H9 (cell line): ENCODE data around the gene COL4A2. TPM values are rescaled to one million over a fixed set of nuclear protein-coding genes. Genes with fewer than 3 reads are reported as not detected.

Experiments used
- DNase-seq: peaks from one replicate; pipeline ENCODE4 v3.0.0-alpha.2; 2017
- H2AFZ ChIP-seq: one replicate; pipeline ENCODE4 v1.6.1; 2013; ENCODE audit warnings: mild to moderate bottlenecking, low read length, control low read depth, moderate library complexity
- H2AK5ac ChIP-seq: 2 replicates; pipeline ENCODE4 v1.6.1; 2013; ENCODE audit warnings: low read length, control low read depth, mixed read lengths; ENCODE audit not compliant: insufficient read length
- H2BK120ac ChIP-seq: one replicate; pipeline ENCODE4 v1.6.1; 2013; ENCODE audit warnings: low read depth, mild to moderate bottlenecking, low read length, control low read depth, inconsistent platforms; ENCODE audit not compliant: poor library complexity, severe bottlenecking
- H2BK12ac ChIP-seq: 2 replicates; pipeline ENCODE4 v1.6.1; 2013; ENCODE audit warnings: low read length, control low read depth, mixed read lengths, low read depth; ENCODE audit not compliant: insufficient read length
- H2BK15ac ChIP-seq: 2 replicates; pipeline ENCODE4 v1.6.1; 2013; ENCODE audit warnings: low read depth, low read length, control low read depth
- H2BK20ac ChIP-seq: one replicate; pipeline ENCODE4 v1.6.1; 2013; ENCODE audit warnings: low read depth, mild to moderate bottlenecking, low read length, control low read depth, inconsistent platforms; ENCODE audit not compliant: poor library complexity, severe bottlenecking
- H2BK5ac ChIP-seq: 2 replicates; pipeline ENCODE4 v1.6.1; 2013; ENCODE audit warnings: low read length, control low read depth, mixed read lengths; ENCODE audit not compliant: insufficient read length
- H3K14ac ChIP-seq: 2 replicates; pipeline ENCODE4 v1.6.1; 2013; ENCODE audit warnings: low read length, control low read depth; ENCODE audit not compliant: insufficient read depth
- H3K18ac ChIP-seq: 2 replicates; pipeline ENCODE4 v1.6.1; 2013; ENCODE audit warnings: low read depth, mild to moderate bottlenecking, mixed read lengths, low read length, control low read depth; ENCODE audit not compliant: insufficient read length
- H3K23ac ChIP-seq: 2 replicates; pipeline ENCODE4 v1.6.1; 2013; ENCODE audit warnings: low read length, control low read depth, mixed read lengths, low read depth; ENCODE audit not compliant: insufficient read length
- H3K23me2 ChIP-seq: 2 replicates; pipeline ENCODE4 v1.6.1; 2013; ENCODE audit warnings: low read depth, mild to moderate bottlenecking, mixed read lengths, low read length, control low read depth; ENCODE audit not compliant: insufficient read length, poor library complexity, severe bottlenecking
- H3K27ac ChIP-seq: 2 replicates; pipeline ENCODE4 v1.5.1; 2013; ENCODE audit warnings: low read length, control low read depth, mixed read lengths, low read depth; ENCODE audit not compliant: insufficient read length
- H3K27me3 ChIP-seq: 2 replicates; pipeline ENCODE4 v1.6.1; 2013; ENCODE audit warnings: low read length, control low read depth, inconsistent platforms; ENCODE audit not compliant: insufficient read depth
- H3K4ac ChIP-seq: 2 replicates; pipeline ENCODE4 v1.6.1; 2013; ENCODE audit warnings: low read depth, mild to moderate bottlenecking, control low read depth, inconsistent platforms, low read length, moderate library complexity
- H3K4me1 ChIP-seq: 2 replicates; pipeline ENCODE4 v1.6.1; 2013; ENCODE audit warnings: low read length, control low read depth, inconsistent platforms; ENCODE audit not compliant: insufficient read depth
- H3K4me2 ChIP-seq: 2 replicates; pipeline ENCODE4 v1.6.1; 2013; ENCODE audit warnings: low read length, control low read depth, mixed read lengths; ENCODE audit not compliant: insufficient read length, insufficient read depth
- H3K56ac ChIP-seq: 2 replicates; pipeline ENCODE4 v1.6.1; 2013; ENCODE audit warnings: low read depth, mild to moderate bottlenecking, mixed read lengths, low read length, control low read depth; ENCODE audit not compliant: insufficient read length
- H3K79me1 ChIP-seq: 2 replicates; pipeline ENCODE4 v1.6.1; 2013; ENCODE audit warnings: low read depth, mild to moderate bottlenecking, moderate library complexity, low read length, control low read depth, inconsistent platforms; ENCODE audit not compliant: insufficient read depth, poor library complexity, severe bottlenecking
- H3K79me2 ChIP-seq: 2 replicates; pipeline ENCODE4 v1.6.1; 2013; ENCODE audit warnings: low read length, control low read depth, inconsistent platforms; ENCODE audit not compliant: insufficient read depth
- H3K9ac ChIP-seq: 2 replicates; pipeline ENCODE4 v1.6.1; 2013; ENCODE audit warnings: low read length, control low read depth, mixed read lengths; ENCODE audit not compliant: insufficient read length; ENCODE audit errors: extremely low read depth
- H3K9me3 ChIP-seq: one replicate; pipeline ENCODE4 v1.6.1; 2013; ENCODE audit warnings: low read depth, low read length, inconsistent platforms; ENCODE audit not compliant: control insufficient read depth
- H3T11ph ChIP-seq: one replicate; pipeline ENCODE4 v1.6.1; 2013; ENCODE audit warnings: mild to moderate bottlenecking, low read length, control low read depth, inconsistent platforms
- H4K20me1 ChIP-seq: one replicate; pipeline ENCODE4 v1.6.1; 2013; ENCODE audit not compliant: control insufficient read depth, insufficient read length, insufficient read depth
- H4K5ac ChIP-seq: 2 replicates; pipeline ENCODE4 v1.6.1; 2013; ENCODE audit warnings: low read depth, mild to moderate bottlenecking, mixed read lengths, low read length, control low read depth; ENCODE audit not compliant: insufficient read length
- H4K8ac ChIP-seq: replicated peaks from 2 replicates; pipeline ENCODE4 v1.6.1; 2013; ENCODE audit warnings: low read length, control low read depth, mixed read lengths, low read depth; ENCODE audit not compliant: insufficient read length
- H4K91ac ChIP-seq: 2 replicates; pipeline ENCODE4 v1.6.1; 2013; ENCODE audit warnings: low read depth, mild to moderate bottlenecking, moderate library complexity, mixed read lengths, low read length, control low read depth; ENCODE audit not compliant: insufficient read length
- H3K27ac Mint-ChIP-seq, 3 experiments: 2 replicates in 2 of 3; 3 replicates in 1 of 3; pipeline ENCODE4 v1.8.0; 2020 to 2021; ENCODE audit warnings: mixed read lengths in 3 of 3, mild to moderate bottlenecking in 1 of 3, moderate library complexity in 1 of 3
- H3K27me3 Mint-ChIP-seq: 2 replicates; pipeline ENCODE4 v1.8.0; 2021; ENCODE audit warnings: low read depth, mild to moderate bottlenecking, moderate library complexity, mixed read lengths
- H3K36me3 Mint-ChIP-seq, 3 experiments: 2 replicates in 2 of 3; 3 replicates in 1 of 3; pipeline ENCODE4 v1.8.0; 2020 to 2021; ENCODE audit warnings: low read depth in 3 of 3, mixed read lengths in 3 of 3; ENCODE audit not compliant: insufficient read depth in 1 of 3
- H3K4me1 Mint-ChIP-seq, 2 experiments: 2 replicates each; pipeline ENCODE4 v1.8.0; 2020; ENCODE audit warnings: mixed read lengths in 2 of 2
- H3K4me3 Mint-ChIP-seq, 2 experiments: 2 replicates in 1 of 2; 3 replicates in 1 of 2; pipeline ENCODE4 v1.8.0; 2020 to 2021; ENCODE audit warnings: mild to moderate bottlenecking in 2 of 2, mixed read lengths in 2 of 2, moderate library complexity in 1 of 2
- H3K9me3 Mint-ChIP-seq, 2 experiments: 2 replicates in 1 of 2; 3 replicates in 1 of 2; pipeline ENCODE4 v1.8.0; 2020; ENCODE audit warnings: mild to moderate bottlenecking in 2 of 2, mixed read lengths in 2 of 2, moderate library complexity in 1 of 2
- WGBS: extraction: QIAGEN DNeasy Blood & Tissue Kit; methylation state at CpG from one replicate; pipeline ENCODE4 v1.1.7; 2013; ENCODE audit warnings: missing lambda C conversion rate, low lambda C conversion rate, mixed read lengths; ENCODE audit not compliant: insufficient read length; ENCODE audit errors: extremely low coverage; 5-methylcytosine and 5-hydroxymethylcytosine counted together
- total RNA-seq: library from RNA; stranded (reverse); gene quantifications from 2 replicates; pipeline ENCODE4 v1.2.1, GENCODE V29; 2021
- TF ChIP-seq, protein P1 (sequence below): fragments of 200-600 bp; sonication (generic); conservative IDR thresholded peaks from 3 replicates; pipeline ENCODE4 v1.8.0; 2021; ENCODE audit warnings: antibody characterized with exemption, mild to moderate bottlenecking

The COL4A2 gene
- total RNA-seq, 1 experiment from 2014 or later, result 76.5 TPM

DNA sequence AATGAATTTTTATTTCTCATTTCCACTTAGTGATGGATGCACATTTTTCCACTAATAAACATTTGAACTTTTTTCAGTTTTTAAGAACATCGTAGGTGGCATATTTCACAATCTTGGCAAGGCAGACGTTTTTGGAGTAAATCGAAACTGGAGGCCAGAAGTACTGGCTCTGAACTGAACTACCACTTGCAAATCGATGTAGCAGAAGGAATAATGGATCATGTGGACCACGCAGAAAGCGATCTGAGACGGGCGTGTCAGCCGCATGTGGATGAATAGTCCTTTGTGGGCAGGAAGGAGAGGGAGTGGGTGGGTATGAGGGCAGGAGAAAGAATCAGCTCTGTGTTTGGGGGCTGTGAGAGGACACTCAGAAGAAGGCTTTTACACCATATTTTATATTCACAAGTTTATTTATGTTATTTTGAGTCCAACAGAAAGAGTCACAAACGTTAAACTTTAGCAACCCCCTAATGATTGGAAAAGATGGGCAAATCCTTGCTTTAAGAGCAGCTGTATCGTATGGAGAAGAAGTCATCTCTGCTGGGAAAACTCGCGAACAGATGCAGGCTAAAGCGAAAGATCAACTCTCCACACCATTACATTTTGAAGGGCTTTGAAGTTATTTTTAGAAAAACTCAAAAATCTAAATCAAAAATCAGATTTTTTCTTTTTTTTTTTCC is 90.5 kb downstream of the COL4A2 start:
- H3K23ac ChIP-seq, result no peak overlapping the region
- no peak overlapping the region for H3K9ac ChIP-seq
- TF ChIP-seq, protein P1, sequence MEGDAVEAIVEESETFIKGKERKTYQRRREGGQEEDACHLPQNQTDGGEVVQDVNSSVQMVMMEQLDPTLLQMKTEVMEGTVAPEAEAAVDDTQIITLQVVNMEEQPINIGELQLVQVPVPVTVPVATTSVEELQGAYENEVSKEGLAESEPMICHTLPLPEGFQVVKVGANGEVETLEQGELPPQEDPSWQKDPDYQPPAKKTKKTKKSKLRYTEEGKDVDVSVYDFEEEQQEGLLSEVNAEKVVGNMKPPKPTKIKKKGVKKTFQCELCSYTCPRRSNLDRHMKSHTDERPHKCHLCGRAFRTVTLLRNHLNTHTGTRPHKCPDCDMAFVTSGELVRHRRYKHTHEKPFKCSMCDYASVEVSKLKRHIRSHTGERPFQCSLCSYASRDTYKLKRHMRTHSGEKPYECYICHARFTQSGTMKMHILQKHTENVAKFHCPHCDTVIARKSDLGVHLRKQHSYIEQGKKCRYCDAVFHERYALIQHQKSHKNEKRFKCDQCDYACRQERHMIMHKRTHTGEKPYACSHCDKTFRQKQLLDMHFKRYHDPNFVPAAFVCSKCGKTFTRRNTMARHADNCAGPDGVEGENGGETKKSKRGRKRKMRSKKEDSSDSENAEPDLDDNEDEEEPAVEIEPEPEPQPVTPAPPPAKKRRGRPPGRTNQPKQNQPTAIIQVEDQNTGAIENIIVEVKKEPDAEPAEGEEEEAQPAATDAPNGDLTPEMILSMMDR, result no peak
- H3K27me3 ChIP-seq, result no peaks in the 10 kb centered on the region
- no peak overlapping the region for H3K27ac ChIP-seq
- no peaks in the 10 kb centered on the region for H3K9me3 ChIP-seq
- H2BK12ac ChIP-seq, result no peak overlapping the region
- no peaks in the 10 kb centered on the region for H4K20me1 ChIP-seq
- H3K4me2 ChIP-seq, result no peak overlapping the region
- Mint-ChIP-seq H3K36me3 (no peaks in the 10 kb centered on the region), H3K4me1 (peaks cover 2 to 5% of the 10 kb centered on the region in 2 experiments), H3K9me3 (no peaks in the 10 kb centered on the region), H3K27me3 (no peaks in the 10 kb centered on the region), H3K27ac (no peak overlapping the region), H3K4me3 (no peak overlapping the region)
- H2BK15ac ChIP-seq, result no peak overlapping the region
- no CpG with 5 or more reads among the region's 14 CpGs for WGBS
- H2AK5ac ChIP-seq, result no peak overlapping the region
- H2BK5ac ChIP-seq, result no peak overlapping the region
- H3K23me2 ChIP-seq, result no peaks in the 10 kb centered on the region
- no peaks in the 10 kb centered on the region for H3K4me1 ChIP-seq
- no peak for DNase-seq
- H3K4ac ChIP-seq, result no peak overlapping the region
- H4K91ac ChIP-seq, result no peak overlapping the region
- H3K56ac ChIP-seq, result no peak overlapping the region
- no peak overlapping the region for H2BK120ac ChIP-seq
- no peak overlapping the region for H4K8ac ChIP-seq
- H2BK20ac ChIP-seq, result no peak overlapping the region
- H4K5ac ChIP-seq, result no peak overlapping the region
- H3K14ac ChIP-seq, result no peak overlapping the region
- H3K79me1 ChIP-seq, result no peaks in the 10 kb centered on the region
- H3T11ph ChIP-seq, result no peak overlapping the region
- no peak overlapping the region for H2AFZ ChIP-seq
- H3K79me2 ChIP-seq, result no peaks in the 10 kb centered on the region
- H3K18ac ChIP-seq, result no peak overlapping the region
